Skeletal muscle cell (primary cell): ENCODE measurements around the gene SCART1.
"Not testable (repeated sequence)": the region's sequence is repeated elsewhere in the genome, so short reads cannot be mapped to it uniquely, and the experiment has no call there.

Experiments used
- DNase-seq: peaks from one replicate; pipeline ENCODE4 v3.0.0-alpha.2; 2010; ENCODE audit warnings: low read depth
- H3K4me3 ChIP-seq: 2 replicates; pipeline ENCODE4 v1.5.1; 2011; ENCODE audit warnings: low read depth, mild to moderate bottlenecking, control low read depth, low read length, moderate library complexity

Gene SCART1

GRCh38 chr10:133509700-133510099, 56.0 kb downstream of the SCART1 start:
- no peak overlapping the region for H3K4me3 ChIP-seq
- no peak for DNase-seq

GRCh38 chr10:133511408-133511807, 57.7 kb downstream of the SCART1 start:
- no peak for DNase-seq
- no peak overlapping the region for H3K4me3 ChIP-seq

GRCh38 chr10:133511907-133512528, 58.3 kb downstream of the SCART1 start:
- DNase-seq = no peak
- no peak overlapping the region for H3K4me3 ChIP-seq

- H3K4me3 ChIP-seq = no peak overlapping the region
- no peak for DNase-seq
These were observed 61.7 kb downstream of the SCART1 start for GRCh38 chr10:133515471-133515870.

GRCh38 chr10:133516057-133516456, 62.3 kb downstream of the SCART1 start:
- H3K4me3 ChIP-seq = no peak overlapping the region
- DNase-seq = no peak

GRCh38 chr10:133518517-133518916, 64.8 kb downstream of the SCART1 start:
- not testable (repeated sequence) for DNase-seq, H3K4me3 ChIP-seq
